Central memory CD4-positive, alpha-beta T cell (primary cell): Measurements from ENCODE around the gene PKIG.

ENCODE experiments used
- DNase-seq: peaks from one replicate; pipeline ENCODE4 v3.0.0; 2022

Gene PKIG

GRCh38 chr20:44597516-44597915 is 15.1 kb downstream of the PKIG start:
- DNase-seq: no peak

DNA sequence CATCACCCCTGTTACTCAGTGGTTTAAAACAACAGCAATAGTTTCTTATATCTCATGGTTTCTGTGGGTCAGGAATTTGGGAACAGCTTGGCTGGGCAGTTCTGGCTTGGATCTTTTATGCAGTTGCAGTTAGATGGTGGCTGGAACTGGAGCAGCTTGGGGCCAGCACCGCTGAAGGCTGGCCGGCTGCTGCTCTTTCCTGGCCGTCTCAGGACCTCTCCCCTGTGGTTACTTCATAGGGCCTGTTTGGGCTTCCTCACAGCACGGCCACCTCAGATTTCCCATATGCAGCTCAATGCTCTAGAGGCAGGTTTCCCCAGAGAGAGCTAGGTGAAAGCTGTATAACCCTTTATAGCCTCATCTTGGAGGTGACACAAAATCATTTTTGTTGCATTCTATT is 15.6 kb downstream of the PKIG start:
- DNase-seq: no peak

- no peak for DNase-seq
Observed at GRCh38 chr20:44598423-44599305, 16.3 kb downstream of the PKIG start.

DNA sequence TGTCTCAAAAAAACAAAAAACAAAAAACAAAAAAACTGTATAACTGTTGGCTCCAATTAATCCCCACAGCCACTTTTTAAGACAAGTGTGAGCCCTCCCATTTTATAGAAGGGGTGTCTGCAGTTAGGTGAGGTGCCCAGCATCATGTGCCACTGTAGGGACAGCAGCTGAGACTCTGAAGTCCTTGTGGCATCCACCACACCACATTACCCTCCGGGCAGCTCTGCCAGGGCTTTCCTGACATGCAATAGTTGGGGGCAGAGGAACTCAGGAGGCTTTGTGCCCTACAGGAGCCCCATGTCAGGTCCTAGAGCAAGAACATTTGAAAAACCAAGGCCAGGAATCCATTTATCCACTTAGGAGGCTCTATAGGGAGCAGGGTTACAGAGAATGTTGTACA is 17.3 kb downstream of the PKIG start:
- DNase-seq: no peak

DNA sequence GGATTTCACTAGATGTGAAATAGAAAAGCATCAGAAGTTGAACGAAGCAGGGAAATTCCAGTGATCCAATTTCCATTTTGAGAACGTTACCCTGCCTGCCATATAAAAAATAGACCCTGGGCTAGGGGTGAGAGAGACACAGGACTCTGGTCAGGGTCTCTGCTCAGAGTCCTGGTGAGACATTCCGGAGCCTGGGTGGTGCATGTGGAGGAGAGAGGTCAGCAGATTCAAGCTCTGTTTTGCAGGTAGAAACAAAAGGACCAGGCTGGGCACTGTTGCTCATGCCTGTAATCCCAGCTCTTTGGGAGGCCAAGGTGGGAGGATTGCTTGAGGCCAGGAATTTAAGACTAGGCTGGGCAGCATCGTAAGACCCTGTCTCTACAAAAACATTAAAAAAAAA is 17.9 kb downstream of the PKIG start:
- no peak for DNase-seq

- DNase-seq: no peak
Observed at GRCh38 chr20:44600758-44601201, 18.4 kb downstream of the PKIG start.

GRCh38 chr20:44601236-44601671 is 18.9 kb downstream of the PKIG start:
- DNase-seq: no peak

DNA sequence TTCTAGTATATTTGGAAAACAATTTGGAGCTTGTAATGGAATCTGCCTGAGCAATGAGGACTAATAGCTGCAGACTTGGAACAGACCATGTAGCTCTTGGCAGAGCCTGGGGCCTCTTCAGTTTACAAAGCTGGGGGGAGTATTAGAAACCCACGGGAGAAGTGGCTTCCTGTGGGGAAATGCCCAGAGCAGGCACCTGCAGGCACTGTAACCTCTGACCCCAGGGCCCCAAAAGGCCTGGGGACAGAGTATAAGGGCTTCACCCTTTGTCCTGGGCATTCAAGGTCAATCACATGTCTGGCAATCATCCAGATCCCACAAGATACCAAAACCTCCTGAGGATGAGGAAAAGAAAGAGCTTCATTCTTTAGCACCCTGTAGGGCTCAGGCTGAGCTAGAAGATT is 19.4 kb downstream of the PKIG start:
- DNase-seq: no peak

GRCh38 chr20:44603327-44603726 is 20.9 kb downstream of the PKIG start:
- no peak for DNase-seq

DNA sequence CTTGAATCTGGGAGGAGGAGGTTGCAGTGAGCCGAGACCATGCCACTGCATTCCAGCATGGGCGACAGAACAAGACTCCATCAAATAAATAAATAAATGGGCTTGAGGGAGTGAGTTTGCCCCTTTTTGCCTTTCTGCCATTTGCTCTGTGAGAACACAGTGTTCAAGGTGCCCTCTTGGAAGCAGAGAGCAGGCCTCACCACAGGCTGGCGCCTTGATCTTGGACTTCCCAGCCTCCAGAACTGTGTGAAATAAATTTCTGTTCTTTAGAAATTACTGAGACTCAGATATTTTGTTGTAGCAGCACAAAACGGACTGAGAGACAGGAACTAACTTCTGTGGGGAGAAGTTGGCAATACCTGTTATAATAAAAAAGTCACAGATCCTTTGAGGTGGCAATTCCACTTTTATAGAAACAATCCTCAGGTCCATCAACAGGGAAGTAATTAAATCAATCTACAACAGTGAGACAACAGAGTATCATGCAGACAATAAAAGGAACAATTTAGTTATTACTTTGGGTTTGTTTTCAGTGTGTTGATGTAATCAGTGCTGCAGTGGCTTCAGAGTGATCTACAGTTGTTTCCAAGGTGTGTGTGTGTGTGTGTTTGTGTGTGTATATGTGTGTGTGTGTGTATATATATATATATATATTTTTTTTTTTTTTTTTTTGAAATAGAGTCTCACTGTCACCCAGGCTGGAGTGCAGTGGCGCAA is 24.5 kb downstream of the PKIG start:
- no peak for DNase-seq

- no peak for DNase-seq
Observed at GRCh38 chr20:44609006-44609515, 26.7 kb downstream of the PKIG start.

DNA sequence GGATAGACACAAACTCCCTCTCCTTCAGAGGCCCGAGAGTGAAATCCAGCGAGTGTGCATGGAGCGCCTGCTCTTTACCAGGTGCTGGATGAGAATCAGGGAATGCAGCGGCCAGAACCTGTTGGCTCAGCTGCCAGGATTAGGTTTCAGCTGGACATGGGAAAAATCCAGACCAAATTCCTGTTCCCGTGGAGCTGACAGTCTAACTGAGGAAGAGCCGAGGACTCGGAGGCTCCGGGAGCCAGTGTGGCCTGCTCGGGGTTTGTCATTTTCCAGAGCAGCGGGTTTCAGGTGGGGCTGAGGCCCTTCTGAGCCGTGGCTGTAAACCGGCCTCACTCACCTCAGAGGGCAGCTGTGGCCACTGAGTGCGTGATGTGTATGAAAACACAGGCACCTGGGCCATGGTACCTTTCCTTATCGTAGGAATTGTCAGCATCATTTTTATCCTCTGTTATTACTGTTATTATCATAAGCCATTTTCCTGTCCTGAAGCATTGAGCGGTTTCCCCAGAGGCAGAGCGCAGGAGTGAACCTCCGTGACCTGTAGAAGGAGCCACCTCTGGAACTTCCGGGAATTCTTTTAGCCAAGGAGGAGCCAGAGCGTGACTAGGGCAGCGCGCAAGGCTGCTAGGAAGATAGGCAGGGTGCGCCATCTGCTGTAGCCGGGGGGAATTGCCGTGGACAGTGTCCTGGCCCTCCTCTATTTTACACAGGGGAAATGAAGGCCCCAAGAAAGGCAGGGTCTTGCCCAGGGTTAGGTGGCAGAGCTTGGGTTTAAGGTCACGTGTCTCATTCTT is 27.3 kb downstream of the PKIG start:
- DNase-seq: peak; percentile 64

GRCh38 chr20:44610313-44610962 is 28.1 kb downstream of the PKIG start:
- DNase-seq: peak; percentile 43

GRCh38 chr20:44613575-44613974 is 31.2 kb downstream of the PKIG start:
- no peak for DNase-seq

DNA sequence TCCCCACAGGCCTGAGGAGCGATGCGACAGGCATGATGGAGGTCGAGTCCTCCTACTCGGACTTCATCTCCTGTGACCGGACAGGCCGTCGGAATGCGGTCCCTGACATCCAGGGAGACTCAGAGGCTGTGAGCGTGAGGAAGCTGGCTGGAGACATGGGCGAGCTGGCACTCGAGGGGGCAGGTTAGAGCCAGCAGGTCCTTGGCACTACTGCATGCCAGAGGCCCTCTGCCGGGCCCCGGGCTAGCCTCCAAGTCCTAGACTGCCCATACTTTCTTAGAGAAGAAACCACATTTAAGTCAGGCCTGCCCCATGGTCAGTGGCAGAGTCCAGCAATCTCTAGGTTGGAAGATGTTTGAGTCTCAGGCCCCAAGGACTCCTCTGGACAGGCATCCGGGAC is 32.1 kb downstream of the PKIG start:
- DNase-seq: no peak

DNA sequence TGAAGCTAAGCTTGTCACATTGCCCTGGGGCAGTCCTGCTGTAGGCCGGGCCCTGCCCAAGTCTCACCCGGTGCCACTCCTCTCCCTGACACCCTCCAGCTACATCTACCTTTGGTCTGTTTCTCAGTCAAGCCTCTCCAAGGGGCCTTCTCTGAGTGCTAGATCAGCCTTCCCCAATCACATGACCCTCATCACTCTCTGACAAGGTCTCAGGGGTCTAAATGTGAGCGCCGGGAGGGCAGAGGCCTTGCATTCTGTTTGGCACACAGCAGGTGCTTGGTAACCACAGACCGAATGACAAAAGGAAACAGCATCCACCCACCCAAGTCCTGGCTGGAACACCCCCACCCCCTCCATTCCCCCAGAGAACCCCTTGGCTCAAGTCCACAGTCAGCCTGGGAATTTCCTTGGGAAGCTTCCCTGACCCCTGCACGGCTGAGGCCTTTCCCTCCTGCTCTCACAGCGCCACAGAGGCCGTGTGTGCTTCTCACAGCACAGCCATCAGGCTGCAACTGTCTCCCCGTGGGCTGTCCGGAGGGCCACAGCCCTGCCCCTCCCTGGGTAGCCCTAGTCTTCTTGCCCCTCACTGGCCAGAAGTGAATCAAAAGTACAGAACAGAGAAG is 32.9 kb downstream of the PKIG start:
- no peak for DNase-seq

GRCh38 chr20:44615876-44616603 is 33.7 kb downstream of the PKIG start:
- no peak for DNase-seq

DNA sequence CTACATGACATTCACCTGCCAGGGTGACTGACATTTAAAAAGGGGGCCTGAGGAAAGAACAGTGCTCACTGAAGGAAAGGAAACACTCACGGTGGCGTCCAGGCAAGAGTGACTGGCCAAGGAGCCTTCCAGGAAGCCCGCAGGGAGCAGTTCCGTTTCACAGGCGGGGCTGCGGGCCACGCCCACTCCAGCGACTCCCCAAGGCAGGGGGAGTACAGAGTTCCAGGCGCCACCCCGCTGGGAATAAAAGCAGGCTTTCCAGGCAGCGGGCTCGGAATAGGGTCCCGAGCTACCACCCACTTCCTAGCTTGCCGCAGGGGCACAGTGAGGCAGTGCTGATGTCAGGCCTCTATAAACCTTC is 34.2 kb downstream of the PKIG start:
- no peak for DNase-seq

- DNase-seq: peak; percentile 17
Observed at GRCh38 chr20:44618318-44618731, 35.9 kb downstream of the PKIG start.

DNA sequence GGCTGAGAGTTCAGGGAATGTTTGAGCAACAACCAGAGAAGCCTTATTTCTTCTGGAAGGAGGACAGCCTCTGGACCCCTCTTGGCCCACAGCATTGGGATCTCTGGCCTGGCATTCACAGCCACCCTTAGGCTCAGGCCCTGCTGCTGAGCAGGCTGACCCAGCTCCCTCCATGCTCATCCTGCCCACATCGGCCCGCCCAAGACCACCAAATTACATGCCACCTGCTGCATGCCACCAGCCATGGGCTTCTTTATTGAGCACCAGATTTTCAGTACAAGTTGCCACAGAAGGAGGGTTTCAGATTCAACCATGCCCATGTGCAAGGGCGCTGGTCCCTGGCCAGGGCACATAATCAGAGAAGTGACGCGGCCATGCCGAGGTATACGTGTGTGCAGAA is 36.9 kb downstream of the PKIG start:
- no peak for DNase-seq

- no peak for DNase-seq
Observed at GRCh38 chr20:44620030-44620429, 37.7 kb downstream of the PKIG start.
